ENCODE measurements around the gene PTK6.

DNA sequence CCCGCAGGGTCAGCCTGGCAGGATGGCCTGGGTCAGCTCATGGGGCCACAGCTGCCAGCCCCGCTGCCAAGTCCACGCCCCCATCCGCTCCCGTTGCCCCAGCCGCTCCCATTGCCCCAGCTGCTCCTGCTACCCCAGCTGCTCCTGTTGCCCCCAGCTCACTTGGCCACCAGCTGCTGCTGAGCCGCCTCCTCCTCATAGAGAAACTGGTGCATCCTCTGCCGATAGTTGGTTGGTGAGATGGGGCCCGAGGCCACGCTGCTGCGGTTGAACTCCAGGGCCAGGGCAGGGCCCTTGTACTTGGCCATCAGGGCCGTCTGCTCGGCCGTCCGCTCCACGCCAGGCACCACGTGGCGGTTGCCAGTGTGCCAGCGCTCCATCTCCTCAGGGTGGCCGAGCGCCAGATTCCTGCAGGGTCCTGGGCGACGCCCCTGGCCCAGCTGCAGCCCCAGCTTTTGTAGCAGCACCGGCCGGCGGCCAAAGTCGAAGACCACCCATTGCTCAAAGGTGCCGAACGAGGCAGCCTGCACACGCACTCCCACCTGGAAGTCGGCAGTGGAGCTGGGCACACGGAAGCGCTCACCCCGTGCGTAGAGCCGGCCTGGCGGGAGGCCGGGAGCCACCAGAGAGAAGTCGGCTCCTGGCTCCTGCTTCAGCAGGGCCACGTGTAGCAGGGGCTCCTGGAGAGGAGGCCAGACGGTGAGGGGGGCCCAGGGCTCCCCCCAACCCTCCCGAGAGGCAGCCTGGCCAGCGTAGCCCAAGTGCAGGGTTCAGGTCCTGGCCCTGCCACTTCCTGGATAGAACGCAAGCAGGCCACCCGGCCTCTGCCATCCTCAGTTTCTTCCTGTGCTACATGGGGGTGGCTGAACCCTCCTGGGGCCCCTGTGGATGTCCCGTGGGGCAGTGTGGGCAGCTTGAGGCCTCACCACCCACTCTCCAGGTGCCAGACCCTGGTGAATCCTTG, 32.1 kb upstream of the PTK6 start:
- TF ChIP-seq, protein P1, sequence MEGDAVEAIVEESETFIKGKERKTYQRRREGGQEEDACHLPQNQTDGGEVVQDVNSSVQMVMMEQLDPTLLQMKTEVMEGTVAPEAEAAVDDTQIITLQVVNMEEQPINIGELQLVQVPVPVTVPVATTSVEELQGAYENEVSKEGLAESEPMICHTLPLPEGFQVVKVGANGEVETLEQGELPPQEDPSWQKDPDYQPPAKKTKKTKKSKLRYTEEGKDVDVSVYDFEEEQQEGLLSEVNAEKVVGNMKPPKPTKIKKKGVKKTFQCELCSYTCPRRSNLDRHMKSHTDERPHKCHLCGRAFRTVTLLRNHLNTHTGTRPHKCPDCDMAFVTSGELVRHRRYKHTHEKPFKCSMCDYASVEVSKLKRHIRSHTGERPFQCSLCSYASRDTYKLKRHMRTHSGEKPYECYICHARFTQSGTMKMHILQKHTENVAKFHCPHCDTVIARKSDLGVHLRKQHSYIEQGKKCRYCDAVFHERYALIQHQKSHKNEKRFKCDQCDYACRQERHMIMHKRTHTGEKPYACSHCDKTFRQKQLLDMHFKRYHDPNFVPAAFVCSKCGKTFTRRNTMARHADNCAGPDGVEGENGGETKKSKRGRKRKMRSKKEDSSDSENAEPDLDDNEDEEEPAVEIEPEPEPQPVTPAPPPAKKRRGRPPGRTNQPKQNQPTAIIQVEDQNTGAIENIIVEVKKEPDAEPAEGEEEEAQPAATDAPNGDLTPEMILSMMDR (IDR thresholded peaks at IDR 0.05 in 2 of 3, conservative IDR thresholded peaks at IDR 0.05 in 1 of 3; ENCODE audit: borderline replicate concordance in 1 of 3, insufficient read depth in 1 of 3, low read depth in 2 of 3, low read length in 2 of 3): no peak
- TF ChIP-seq SIN3A (IDR thresholded peaks at IDR 0.05; ENCODE audit: low read depth): no peak

All from HCT116 (cell line).